OCI-LY3 (cell line): ENCODE data around the gene ARMC10.

Source experiments
- H2AFZ ChIP-seq: fragments of 200-600, 300-600 bp; shearing (Covaris generic); 2 replicates; pipeline ENCODE4 v1.6.0; 2014; ENCODE audit warnings: antibody characterized with exemption, low read depth, low read length
- H3K27ac ChIP-seq: fragments of 200-600, 300-600 bp; sonication (generic); 2 replicates; pipeline ENCODE4 v1.5.1; 2014; ENCODE audit warnings: mild to moderate bottlenecking, low read length, moderate library complexity, mixed read lengths
- H3K27me3 ChIP-seq: fragments of 200-600, 300-600 bp; sonication (generic); 2 replicates; pipeline ENCODE4 v1.6.1; 2014; ENCODE audit warnings: low read depth, low read length, mixed read lengths
- H3K36me3 ChIP-seq: fragments of 200-600, 300-600 bp; sonication (generic); replicated peaks from 2 replicates; pipeline ENCODE3; 2014; ENCODE audit warnings: low read depth, low read length, mixed read lengths
- H3K4me1 ChIP-seq: fragments of 300-600, 200-600 bp; sonication (generic); 2 replicates; pipeline ENCODE4 v1.6.1; 2014; ENCODE audit warnings: low read length, mixed read lengths
- H3K4me2 ChIP-seq: fragments of 200-600, 300-600 bp; sonication (generic); 2 replicates; pipeline ENCODE4 v1.6.1; 2014; ENCODE audit warnings: low read length, mixed read lengths
- H3K4me3 ChIP-seq: fragments of 300-600, 200-600 bp; sonication (generic); 2 replicates; pipeline ENCODE4 v1.5.1; 2014; ENCODE audit warnings: antibody characterized with exemption, mild to moderate bottlenecking, low read length, moderate library complexity
- H3K79me2 ChIP-seq: fragments of 300-600, 200-600 bp; shearing (Covaris generic); 2 replicates; pipeline ENCODE4 v1.6.1; 2014; ENCODE audit warnings: mild to moderate bottlenecking, low read length, mixed read lengths
- H3K9ac ChIP-seq: fragments of 300-600, 200-600 bp; shearing (Covaris generic); 2 replicates; pipeline ENCODE4 v1.6.0; 2014; ENCODE audit warnings: mild to moderate bottlenecking, low read length, moderate library complexity
- H3K9me3 ChIP-seq: fragments of 200-600, 300-600 bp; shearing (Covaris generic); 2 replicates; pipeline ENCODE4 v1.6.1; 2014; ENCODE audit warnings: low read length, mixed read lengths; ENCODE audit not compliant: insufficient read depth
- H4K20me1 ChIP-seq: fragments of 200-600, 300-600 bp; sonication (generic); 2 replicates; pipeline ENCODE4 v1.6.1; 2016; ENCODE audit warnings: low read length, mixed read lengths; ENCODE audit not compliant: insufficient read depth
- EZH2phosphoT487 ChIP-seq: fragments of 200-600 bp; shearing (Covaris generic); IDR thresholded peaks from 2 replicates; pipeline ENCODE4 v1.6.1; 2018; ENCODE audit warnings: antibody characterized with exemption, mixed run types, low read depth
- TF ChIP-seq, protein P1 (sequence below): fragments of 200-600, 300-600 bp; sonication (generic); IDR thresholded peaks from 2 replicates; pipeline ENCODE4 v1.5.1; 2014; ENCODE audit warnings: antibody characterized with exemption, low read length, low read depth

Gene ARMC10

DNA sequence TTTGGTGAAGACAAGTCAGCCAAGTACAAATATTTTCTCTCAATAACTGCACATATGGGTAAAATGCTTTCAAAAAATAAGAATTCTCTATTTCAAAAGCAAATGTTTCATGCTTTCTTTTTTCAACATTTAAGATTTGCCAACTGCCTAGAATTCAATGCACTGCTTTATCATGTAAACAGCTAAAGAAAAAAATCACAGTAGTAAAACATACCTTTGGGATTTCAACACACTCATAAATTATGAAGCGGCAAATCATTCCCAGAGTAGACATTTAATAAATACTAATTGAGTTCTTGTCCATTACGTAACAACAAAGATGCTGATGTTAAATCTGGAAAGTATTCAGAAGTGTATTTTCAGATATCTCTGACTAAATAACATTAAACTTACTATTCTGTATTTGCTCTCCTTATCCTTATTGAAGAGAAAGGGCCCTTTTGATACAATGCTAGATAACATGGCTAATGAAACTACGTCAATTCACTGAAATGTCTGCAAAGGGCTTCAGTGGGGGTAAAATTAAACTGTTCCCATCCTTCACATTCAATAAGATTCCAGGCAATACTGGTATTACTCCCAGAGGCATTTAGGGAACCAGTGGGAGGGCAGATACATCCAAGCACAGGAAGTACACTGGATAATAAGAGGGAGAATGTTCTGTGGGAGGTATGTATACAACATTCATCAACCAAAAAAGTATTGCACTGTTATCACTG is 60.1 kb downstream of the ARMC10 start:
- no peak overlapping the region for H3K9ac ChIP-seq
- no peak overlapping the region for H2AFZ ChIP-seq
- no peaks in the 10 kb centered on the region for H3K9me3 ChIP-seq
- H3K79me2 ChIP-seq = peaks cover 32% of the 10 kb centered on the region
- peaks cover 12% of the 10 kb centered on the region; the same call in 1 of the 2 replicates for H4K20me1 ChIP-seq
- H3K27me3 ChIP-seq = no peaks in the 10 kb centered on the region
- no peak overlapping the region for H3K4me3 ChIP-seq
- no peaks in the 10 kb centered on the region for H3K36me3 ChIP-seq
- H3K4me2 ChIP-seq = no peak overlapping the region
- no peak overlapping the region for H3K27ac ChIP-seq
- TF ChIP-seq EZH2phosphoT487 = no peak
- TF ChIP-seq, protein P1, sequence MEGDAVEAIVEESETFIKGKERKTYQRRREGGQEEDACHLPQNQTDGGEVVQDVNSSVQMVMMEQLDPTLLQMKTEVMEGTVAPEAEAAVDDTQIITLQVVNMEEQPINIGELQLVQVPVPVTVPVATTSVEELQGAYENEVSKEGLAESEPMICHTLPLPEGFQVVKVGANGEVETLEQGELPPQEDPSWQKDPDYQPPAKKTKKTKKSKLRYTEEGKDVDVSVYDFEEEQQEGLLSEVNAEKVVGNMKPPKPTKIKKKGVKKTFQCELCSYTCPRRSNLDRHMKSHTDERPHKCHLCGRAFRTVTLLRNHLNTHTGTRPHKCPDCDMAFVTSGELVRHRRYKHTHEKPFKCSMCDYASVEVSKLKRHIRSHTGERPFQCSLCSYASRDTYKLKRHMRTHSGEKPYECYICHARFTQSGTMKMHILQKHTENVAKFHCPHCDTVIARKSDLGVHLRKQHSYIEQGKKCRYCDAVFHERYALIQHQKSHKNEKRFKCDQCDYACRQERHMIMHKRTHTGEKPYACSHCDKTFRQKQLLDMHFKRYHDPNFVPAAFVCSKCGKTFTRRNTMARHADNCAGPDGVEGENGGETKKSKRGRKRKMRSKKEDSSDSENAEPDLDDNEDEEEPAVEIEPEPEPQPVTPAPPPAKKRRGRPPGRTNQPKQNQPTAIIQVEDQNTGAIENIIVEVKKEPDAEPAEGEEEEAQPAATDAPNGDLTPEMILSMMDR = no peak
- H3K4me1 ChIP-seq = peaks cover 4% of the 10 kb centered on the region

DNA sequence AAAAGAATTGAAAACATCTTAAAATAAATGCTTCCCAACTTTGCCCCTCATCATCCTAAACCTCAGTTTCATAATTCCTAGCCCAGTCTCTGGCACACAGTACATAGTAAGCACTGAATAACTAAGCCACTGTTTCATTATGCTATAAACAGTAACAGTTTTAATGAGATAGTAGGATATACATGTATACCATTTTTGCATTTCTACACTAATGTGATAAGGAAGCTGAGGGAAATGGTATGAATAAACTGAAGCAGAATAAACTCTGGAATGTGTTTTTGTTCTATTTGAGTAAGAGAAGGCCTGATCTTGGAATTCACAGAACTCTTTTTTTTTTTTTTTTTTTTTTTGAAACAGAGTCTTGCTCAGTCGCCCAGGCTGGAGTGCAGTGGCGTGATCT is 65.1 kb downstream of the ARMC10 start:
- no peak overlapping the region for H3K4me2 ChIP-seq
- no peak overlapping the region for H3K4me3 ChIP-seq

DNA sequence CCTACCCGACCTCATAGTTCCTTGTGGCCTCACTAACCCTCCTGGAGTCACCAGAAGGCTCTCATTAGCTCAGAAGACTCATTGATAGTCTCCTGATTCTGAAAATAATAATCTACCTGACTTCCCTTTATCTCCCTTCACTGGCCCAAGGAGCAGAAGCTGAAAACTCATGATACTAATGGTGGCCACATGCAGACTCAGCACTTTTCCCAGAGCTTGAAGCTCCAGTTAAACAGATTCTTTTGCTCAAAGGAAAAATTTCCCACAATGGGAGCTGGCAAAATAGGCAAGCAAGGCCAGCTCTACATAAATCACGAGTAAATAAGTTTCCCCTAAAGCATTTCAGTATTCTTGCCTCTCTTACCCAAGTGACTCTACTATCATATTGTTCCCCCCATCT is 65.7 kb downstream of the ARMC10 start:
- Histone ChIP-seq H2AFZ (no peak overlapping the region), H3K79me2 (peaks cover 50% of the 10 kb centered on the region), H3K4me1 (peaks cover 17% of the 10 kb centered on the region), H3K4me3 (no peak overlapping the region), H3K36me3 (no peaks in the 10 kb centered on the region), H4K20me1 (peaks cover 13% of the 10 kb centered on the region; the same call in 1 of the 2 replicates), H3K27ac (no peak overlapping the region), H3K9me3 (no peaks in the 10 kb centered on the region), H3K4me2 (no peak overlapping the region), H3K27me3 (no peaks in the 10 kb centered on the region), H3K9ac (no peak overlapping the region)
- TF ChIP-seq EZH2phosphoT487 = no peak

More for the DNA sequence above, 65.1 kb downstream of the ARMC10 start:
- H2AFZ ChIP-seq = no peak overlapping the region
- TF ChIP-seq EZH2phosphoT487 = no peak
- TF ChIP-seq, protein P1 = no peak
- peaks cover 47% of the 10 kb centered on the region for H3K79me2 ChIP-seq
- peaks cover 17% of the 10 kb centered on the region for H3K4me1 ChIP-seq
- no peaks in the 10 kb centered on the region for H3K9me3 ChIP-seq
- H3K36me3 ChIP-seq = no peaks in the 10 kb centered on the region
- H4K20me1 ChIP-seq = peaks cover 13% of the 10 kb centered on the region; the same call in 1 of the 2 replicates
- no peak overlapping the region for H3K9ac ChIP-seq
- no peaks in the 10 kb centered on the region for H3K27me3 ChIP-seq
- H3K27ac ChIP-seq = no peak overlapping the region

DNA sequence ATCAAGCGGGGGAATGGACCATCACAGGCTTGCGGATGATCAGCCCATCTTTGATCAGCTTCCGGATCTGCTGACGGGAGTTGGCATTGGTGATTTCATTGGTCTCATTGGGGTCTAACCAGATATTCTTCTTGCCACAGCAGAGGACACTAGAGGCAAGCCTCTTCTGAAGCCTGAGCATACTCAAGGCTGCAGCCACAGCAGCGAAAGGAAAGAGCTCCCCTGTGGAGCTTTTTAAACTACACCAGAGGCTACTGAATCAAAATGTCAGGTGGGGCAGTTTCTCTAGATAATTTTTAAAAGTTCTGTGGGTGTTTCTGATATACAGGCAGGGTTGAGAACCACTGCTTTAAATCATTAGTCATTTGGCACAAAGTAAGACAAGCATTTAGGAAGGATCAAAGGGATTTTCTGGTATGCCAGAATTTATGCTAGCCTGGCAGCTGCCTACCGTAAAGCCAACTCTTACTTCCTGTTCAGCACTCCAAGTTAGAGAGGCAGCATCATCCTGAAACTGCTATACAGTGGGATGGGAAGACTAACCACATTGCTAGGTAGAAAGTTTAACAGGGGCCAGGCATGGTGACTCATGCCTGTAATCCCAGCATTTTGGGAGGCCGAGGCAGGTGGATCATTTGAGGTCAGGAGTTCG is 66.9 kb downstream of the ARMC10 start:
- Histone ChIP-seq H3K9ac (no peak overlapping the region), H2AFZ (no peak overlapping the region), H3K36me3 (no peaks in the 10 kb centered on the region), H3K4me2 (peak overlapping the region; percentile 34), H4K20me1 (peaks cover 13% of the 10 kb centered on the region; the same call in 1 of the 2 replicates), H3K9me3 (no peaks in the 10 kb centered on the region), H3K79me2 (peaks cover 59% of the 10 kb centered on the region), H3K27me3 (no peaks in the 10 kb centered on the region), H3K4me3 (no peak overlapping the region), H3K4me1 (peaks cover 17% of the 10 kb centered on the region), H3K27ac (peak overlapping the region; percentile 15; the same call in 1 of the 2 replicates)
- TF ChIP-seq EZH2phosphoT487 = no peak
- TF ChIP-seq, protein P1 = no peak
